Astrocyte (in vitro differentiated cells and primary cell): ENCODE results near the gene CTNND2. TPM values are rescaled to one million over a fixed set of nuclear protein-coding genes. Genes with fewer than 3 reads are reported as not detected.

Experiments used
- DNase-seq: peaks from one replicate; pipeline ENCODE4 v3.0.0-alpha.2; 2010; ENCODE audit warnings: low read depth
- FAIRE-seq: peaks from 2 replicates; lab custom pipeline; 2011; peaks lifted over from hg19 to GRCh38; lab: Jason Lieb, UNC
- H2AFZ ChIP-seq: 2 replicates; pipeline ENCODE4 v1.6.0; 2012; ENCODE audit warnings: low read depth, low read length, inconsistent platforms
- H3K27ac ChIP-seq: 2 replicates; pipeline ENCODE4 v1.5.1; 2011; ENCODE audit warnings: low read depth, low read length, inconsistent platforms
- H3K27me3 ChIP-seq: 2 replicates; pipeline ENCODE4 v1.6.0; 2011; ENCODE audit warnings: low read length, inconsistent platforms; ENCODE audit not compliant: insufficient read depth
- H3K36me3 ChIP-seq: 2 replicates; pipeline ENCODE4 v1.5.1; 2011; ENCODE audit warnings: low read length, inconsistent platforms; ENCODE audit not compliant: insufficient read depth
- H3K4me1 ChIP-seq: 2 replicates; pipeline ENCODE4 v1.5.1; 2011; ENCODE audit warnings: low read length, inconsistent platforms; ENCODE audit not compliant: insufficient read depth
- H3K4me2 ChIP-seq: 2 replicates; pipeline ENCODE4 v1.6.0; 2012; ENCODE audit warnings: low read length, inconsistent platforms
- H3K4me3 ChIP-seq: 2 replicates; pipeline ENCODE4 v1.5.1; 2011; ENCODE audit warnings: low read depth, mild to moderate bottlenecking, low read length, inconsistent platforms; ENCODE audit not compliant: insufficient read depth
- H3K79me2 ChIP-seq: 2 replicates; pipeline ENCODE4 v1.6.0; 2012; ENCODE audit warnings: mild to moderate bottlenecking, low read length, inconsistent platforms; ENCODE audit not compliant: insufficient read depth
- H3K9ac ChIP-seq: 2 replicates; pipeline ENCODE4 v1.6.0; 2012; ENCODE audit warnings: mild to moderate bottlenecking, low read length, inconsistent platforms
- H3K9me3 ChIP-seq: 2 replicates; pipeline ENCODE4 v1.5.1; 2012; ENCODE audit warnings: low read depth, mild to moderate bottlenecking, low read length, inconsistent platforms; ENCODE audit not compliant: insufficient read depth
- H4K20me1 ChIP-seq: 2 replicates; pipeline ENCODE4 v1.6.0; 2012; ENCODE audit warnings: low read length, inconsistent platforms; ENCODE audit not compliant: insufficient read depth
- H3K27ac Mint-ChIP-seq: one replicate; pipeline ENCODE4 v1.8.0; 2021; ENCODE audit warnings: mild to moderate bottlenecking, mixed read lengths; ENCODE audit not compliant: unreplicated experiment
- H3K27me3 Mint-ChIP-seq: one replicate; pipeline ENCODE4 v1.8.0; 2021; ENCODE audit warnings: low read depth, mixed read lengths; ENCODE audit not compliant: unreplicated experiment
- H3K36me3 Mint-ChIP-seq: one replicate; pipeline ENCODE4 v1.8.0; 2021; ENCODE audit warnings: low read depth, mixed read lengths; ENCODE audit not compliant: unreplicated experiment
- H3K4me1 Mint-ChIP-seq: one replicate; pipeline ENCODE4 v1.8.0; 2021; ENCODE audit warnings: low read depth, mixed read lengths; ENCODE audit not compliant: unreplicated experiment
- H3K4me3 Mint-ChIP-seq: one replicate; pipeline ENCODE4 v1.8.0; 2021; ENCODE audit warnings: mild to moderate bottlenecking, moderate library complexity, mixed read lengths; ENCODE audit not compliant: unreplicated experiment
- H3K9me3 Mint-ChIP-seq: one replicate; pipeline ENCODE4 v1.8.0; 2021; ENCODE audit warnings: mild to moderate bottlenecking, mixed read lengths; ENCODE audit not compliant: unreplicated experiment
- CTCF ChIP-seq: IDR thresholded peaks from 2 replicates; pipeline ENCODE4 v1.5.1; 2011; ENCODE audit warnings: low read depth, mild to moderate bottlenecking, inconsistent platforms, low read length, moderate library complexity; ENCODE audit not compliant: insufficient read depth
- EZH2 ChIP-seq: IDR thresholded peaks from 2 replicates; pipeline ENCODE4 v1.6.1; 2012; ENCODE audit warnings: mild to moderate bottlenecking, low read length, inconsistent platforms; ENCODE audit not compliant: insufficient read depth
- total RNA-seq: library from RNA; stranded (reverse); gene quantifications from 2 replicates; pipeline ENCODE4 v1.2.1, GENCODE V29; 2021

Gene CTNND2
- total RNA-seq, 1 donor from 2014 or later: 4.5 TPM

GRCh38 chr5:11397549-11397948, 506.7 kb downstream of the CTNND2 start:
- Histone ChIP-seq H3K36me3 (no peaks in the 10 kb centered on the region), H3K4me2 (no peak overlapping the region), H3K4me3 (no peak overlapping the region), H3K4me1 (no peaks in the 10 kb centered on the region), H2AFZ (no peak overlapping the region), H4K20me1 (no peaks in the 10 kb centered on the region), H3K9me3 (no peaks in the 10 kb centered on the region), H3K27me3 (no peaks in the 10 kb centered on the region), H3K9ac (no peak overlapping the region), H3K79me2 (no peaks in the 10 kb centered on the region), H3K27ac (no peak overlapping the region)
- Mint-ChIP-seq H3K9me3 (no peaks in the 10 kb centered on the region), H3K27me3 (no peaks in the 10 kb centered on the region), H3K36me3 (no peaks in the 10 kb centered on the region), H3K4me1 (no peaks in the 10 kb centered on the region), H3K27ac (no peak overlapping the region), H3K4me3 (no peak overlapping the region)
- no peak for DNase-seq
- TF ChIP-seq EZH2 (no peak), CTCF (no peak)
- FAIRE-seq: no peak

GRCh38 chr5:11396917-11397316, 507.3 kb downstream of the CTNND2 start:
- no peak for DNase-seq
- Histone ChIP-seq H3K9ac (no peak overlapping the region), H3K9me3 (no peaks in the 10 kb centered on the region), H3K4me3 (no peak overlapping the region), H3K4me1 (no peaks in the 10 kb centered on the region), H3K4me2 (no peak overlapping the region), H2AFZ (no peak overlapping the region), H3K36me3 (no peaks in the 10 kb centered on the region), H3K27me3 (no peaks in the 10 kb centered on the region), H3K79me2 (no peaks in the 10 kb centered on the region), H3K27ac (no peak overlapping the region), H4K20me1 (no peaks in the 10 kb centered on the region)
- H3K36me3 Mint-ChIP-seq: no peaks in the 10 kb centered on the region
- FAIRE-seq: no peak
- no peak overlapping the region for H3K4me3 Mint-ChIP-seq
- no peaks in the 10 kb centered on the region for H3K27me3 Mint-ChIP-seq
- no peaks in the 10 kb centered on the region for H3K4me1 Mint-ChIP-seq
- H3K27ac Mint-ChIP-seq: no peak overlapping the region
- H3K9me3 Mint-ChIP-seq: no peaks in the 10 kb centered on the region
- TF ChIP-seq EZH2: no peak
- TF ChIP-seq CTCF: no peak

GRCh38 chr5:11394933-11395332, 509.3 kb downstream of the CTNND2 start:
- no peak for FAIRE-seq
- TF ChIP-seq CTCF (no peak), EZH2 (no peak)
- H3K27ac Mint-ChIP-seq: no peak overlapping the region
- no peak overlapping the region for H3K4me3 ChIP-seq
- no peaks in the 10 kb centered on the region for H3K9me3 Mint-ChIP-seq
- no peak overlapping the region for H3K4me3 Mint-ChIP-seq
- H3K36me3 Mint-ChIP-seq: no peaks in the 10 kb centered on the region
- no peaks in the 10 kb centered on the region for H3K27me3 ChIP-seq
- H4K20me1 ChIP-seq: no peaks in the 10 kb centered on the region
- H3K36me3 ChIP-seq: no peaks in the 10 kb centered on the region
- no peak overlapping the region for H3K4me2 ChIP-seq
- H3K27me3 Mint-ChIP-seq: no peaks in the 10 kb centered on the region
- no peaks in the 10 kb centered on the region for H3K9me3 ChIP-seq
- no peak overlapping the region for H3K9ac ChIP-seq
- DNase-seq: no peak
- peaks cover 5% of the 10 kb centered on the region for H3K4me1 Mint-ChIP-seq
- no peak overlapping the region for H2AFZ ChIP-seq
- H3K79me2 ChIP-seq: no peaks in the 10 kb centered on the region
- no peak overlapping the region for H3K27ac ChIP-seq
- peaks cover 8% of the 10 kb centered on the region for H3K4me1 ChIP-seq
